H1 (cell line): Measurements from ENCODE around the gene ACOD1. TPM values are rescaled to one million over a fixed set of nuclear protein-coding genes. Genes with fewer than 3 reads are reported as not detected.
"Not testable (repeated sequence)": the region's sequence is repeated elsewhere in the genome, so short reads cannot be mapped to it uniquely, and the experiment has no call there.

Source experiments
- CTCF ChIA-PET: fragments of 300-600 bp; sonication (Branson Sonifier 250); formaldehyde crosslinking; loops from one replicate; lab custom pipeline; 2021; ENCODE audit not compliant: partially characterized antibody; lab: Charles Lee
- POLR2A ChIA-PET: fragments of 300-600 bp; sonication (Branson Sonifier 250); formaldehyde crosslinking; loops from one replicate; lab custom pipeline; 2021; ENCODE audit warnings: inconsistent platforms; ENCODE audit not compliant: partially characterized antibody; lab: Charles Lee
- DNase-seq, 2 experiments: peaks; one replicate each; pipeline versions ENCODE4 v3.0.0 to v3.0.0-alpha.2; 2010 to 2022; ENCODE audit warnings: low spot score in 2 of 2, low read depth in 1 of 2, mixed read lengths in 1 of 2
- FAIRE-seq: peaks from 2 replicates; lab custom pipeline; 2011; peaks lifted over from hg19 to GRCh38; lab: Jason Lieb, UNC
- H2AFZ ChIP-seq: 2 replicates; pipeline ENCODE4 v1.8.1; 2012; ENCODE audit warnings: low read length, inconsistent platforms
- H2AK5ac ChIP-seq: 2 replicates; pipeline ENCODE4 v1.6.1; 2013; ENCODE audit warnings: low read depth, low read length
- H2BK120ac ChIP-seq: replicated peaks from 2 replicates; pipeline ENCODE3; 2013; ENCODE audit warnings: low read depth, low read length, inconsistent platforms
- H2BK12ac ChIP-seq: 2 replicates; pipeline ENCODE4 v1.6.1; 2013; ENCODE audit warnings: low read depth, low read length
- H2BK15ac ChIP-seq: 2 replicates; pipeline ENCODE4 v1.6.1; 2013; ENCODE audit warnings: low read length
- H2BK20ac ChIP-seq: 2 replicates; pipeline ENCODE4 v1.6.1; 2013; ENCODE audit warnings: low read length
- H2BK5ac ChIP-seq: 2 replicates; pipeline ENCODE4 v1.6.1; 2013; ENCODE audit warnings: low read depth, low read length
- H3K14ac ChIP-seq: 2 replicates; pipeline ENCODE4 v1.6.1; 2013; ENCODE audit warnings: inconsistent platforms; ENCODE audit not compliant: insufficient read length
- H3K18ac ChIP-seq: 2 replicates; pipeline ENCODE4 v1.6.1; 2013; ENCODE audit warnings: low read length; ENCODE audit errors: extremely low read depth
- H3K23ac ChIP-seq: 2 replicates; pipeline ENCODE4 v1.6.1; 2013; ENCODE audit warnings: inconsistent platforms; ENCODE audit not compliant: insufficient read length
- H3K23me2 ChIP-seq: 2 replicates; pipeline ENCODE4 v1.6.1; 2013; ENCODE audit warnings: low read depth, low read length
- H3K27ac ChIP-seq: 2 replicates; pipeline ENCODE4 v1.6.1; 2011; ENCODE audit warnings: low read depth, low read length, inconsistent platforms
- H3K27me3 ChIP-seq, 4 experiments: replicated peaks in 1 of 4; 1 replicate in 1 of 4; 2 replicates in 3 of 4; pipeline versions ENCODE4 v1.6.1 to v1.8.1; 2011 to 2013; ENCODE audit warnings: low read length in 3 of 4, mild to moderate bottlenecking in 3 of 4, inconsistent platforms in 2 of 4, mixed read lengths in 2 of 4, moderate library complexity in 1 of 4; ENCODE audit not compliant: control insufficient read depth in 3 of 4, insufficient read depth in 3 of 4; ENCODE audit errors: extremely low read depth in 1 of 4
- H3K36me3 ChIP-seq, 4 experiments: 2 replicates each; pipeline versions ENCODE4 v1.6.1 to v1.8.1; 2011 to 2013; ENCODE audit warnings: mild to moderate bottlenecking in 4 of 4, low read length in 3 of 4, moderate library complexity in 2 of 4, control low read depth in 1 of 4, inconsistent platforms in 1 of 4; ENCODE audit not compliant: insufficient read depth in 4 of 4, control insufficient read depth in 2 of 4
- H3K4ac ChIP-seq: replicated peaks from 2 replicates; pipeline ENCODE3; 2013; ENCODE audit warnings: low read length, low read depth, mixed read lengths, inconsistent platforms; ENCODE audit not compliant: insufficient read length
- H3K4me1 ChIP-seq, 4 experiments: replicated peaks in 1 of 4; 1 replicate in 1 of 4; 2 replicates in 3 of 4; pipeline versions ENCODE4 v1.6.1 to v1.8.1; 2011 to 2013; ENCODE audit warnings: low read length in 3 of 4, inconsistent platforms in 2 of 4, mixed read lengths in 1 of 4; ENCODE audit not compliant: insufficient read depth in 4 of 4, control insufficient read depth in 3 of 4
- H3K4me2 ChIP-seq, 2 experiments: 2 replicates each; pipeline versions ENCODE4 v1.6.1 to v1.8.1; 2011 to 2013; ENCODE audit warnings: low read depth in 2 of 2, low read length in 2 of 2, control low read depth in 1 of 2, inconsistent platforms in 1 of 2, mild to moderate bottlenecking in 1 of 2; ENCODE audit not compliant: insufficient read depth in 1 of 2
- H3K4me3 ChIP-seq, 4 experiments: fragments of 200-600, 300-600 bp in 1 of 4; sonication (generic), shearing (Covaris generic), sonication (Bioruptor Twin) in 1 of 4; 2 replicates each; pipeline versions ENCODE4 v1.5.1 to v1.8.1; 2011 to 2016; ENCODE audit warnings: low read length in 4 of 4, low read depth in 3 of 4, control low read depth in 2 of 4, inconsistent platforms in 2 of 4, mild to moderate bottlenecking in 2 of 4, mixed read lengths in 1 of 4, moderate library complexity in 1 of 4; ENCODE audit not compliant: insufficient read depth in 2 of 4; ENCODE audit errors: extremely low read depth in 1 of 4
- H3K56ac ChIP-seq: replicated peaks from 2 replicates; pipeline ENCODE3; 2013; ENCODE audit warnings: low read depth, mild to moderate bottlenecking, mixed read lengths, low read length, inconsistent platforms; ENCODE audit not compliant: insufficient read length
- H3K79me1 ChIP-seq: 2 replicates; pipeline ENCODE4 v1.6.1; 2013; ENCODE audit warnings: low read depth, low read length, control low read depth
- H3K79me2 ChIP-seq, 2 experiments: 2 replicates each; pipeline versions ENCODE4 v1.6.1 to v1.8.1; 2012 to 2013; ENCODE audit warnings: low read length in 2 of 2, mild to moderate bottlenecking in 2 of 2, inconsistent platforms in 1 of 2; ENCODE audit not compliant: insufficient read depth in 2 of 2, control insufficient read depth in 1 of 2
- H3K9ac ChIP-seq, 4 experiments: replicated peaks in 1 of 4; 1 replicate in 1 of 4; 2 replicates in 3 of 4; pipeline versions ENCODE4 v1.6.1 to v1.8.1; 2011 to 2013; ENCODE audit warnings: low read depth in 3 of 4, low read length in 3 of 4, control low read depth in 2 of 4, mild to moderate bottlenecking in 2 of 4, moderate library complexity in 2 of 4, inconsistent platforms in 1 of 4; ENCODE audit errors: extremely low read depth in 1 of 4
- H3K9me3 ChIP-seq, 2 experiments: 2 replicates each; pipeline versions ENCODE4 v1.6.1 to v1.8.1; 2012 to 2013; ENCODE audit warnings: mild to moderate bottlenecking in 2 of 2, moderate library complexity in 2 of 2, control low read depth in 1 of 2, inconsistent platforms in 1 of 2, low read depth in 1 of 2, low read length in 1 of 2, mixed read lengths in 1 of 2; ENCODE audit not compliant: insufficient read depth in 2 of 2
- H4K20me1 ChIP-seq, 2 experiments: replicated peaks in 1 of 2; 2 replicates each; pipeline versions ENCODE3 to v1.8.1; 2011 to 2013; ENCODE audit warnings: inconsistent platforms in 2 of 2, low read length in 2 of 2, mild to moderate bottlenecking in 1 of 2; ENCODE audit not compliant: insufficient read depth in 2 of 2, control insufficient read depth in 1 of 2
- H4K5ac ChIP-seq: 2 replicates; pipeline ENCODE4 v1.6.1; 2013; ENCODE audit warnings: low read length, low read depth, mixed read lengths, inconsistent platforms; ENCODE audit not compliant: insufficient read length
- H4K8ac ChIP-seq: 2 replicates; pipeline ENCODE4 v1.8.0; 2013; ENCODE audit warnings: mild to moderate bottlenecking, moderate library complexity, low read length, inconsistent platforms; ENCODE audit not compliant: insufficient read depth; ENCODE audit errors: extremely low read depth
- H4K91ac ChIP-seq: replicated peaks from 2 replicates; pipeline ENCODE3; 2013; ENCODE audit warnings: low read length, mixed read lengths, inconsistent platforms; ENCODE audit not compliant: insufficient read length
- polyA plus RNA-seq, 7 experiments: library from polyadenylated mRNA; depleted of rRNA in 3 of 7; stranded (reverse) in 5 of 7; unstranded in 2 of 7; fragments of >200 nt in 5 of 7; fragments of 200-250 nt in 2 of 7; gene quantifications; 1 replicate in 5 of 7; 2 replicates in 1 of 7; 4 replicates in 1 of 7; pipeline versions ENCODE4 v1.2.1 to v1.2.3, GENCODE V29; 2011 to 2013; ENCODE audit warnings: missing spikeins in 2 of 7, mixed read lengths in 2 of 7
- total RNA-seq: library from RNA; stranded (reverse); fragmentation: NEBNext Ultra II Directional; extraction: Animal tissue kit (Norgen Biotek cat#: 25700); gene quantifications from 2 replicates; pipeline ENCODE4 v1.2.1, GENCODE V29; 2021

ACOD1 gene
- total and polyA plus RNA-seq, 2 of the 8 experiments (the other 6 are each of a cell fraction or from before 2014, with no cell fraction given) = not detected

GRCh38 chr13:76959734-76960133, 11.4 kb downstream of the ACOD1 start:
- H3K23me2 ChIP-seq, H2BK12ac ChIP-seq, H3K4ac ChIP-seq, H3K79me2 ChIP-seq, H3K27me3 ChIP-seq, H3K27ac ChIP-seq, H3K56ac ChIP-seq, H3K79me1 ChIP-seq, H3K18ac ChIP-seq, H4K8ac ChIP-seq, H2AK5ac ChIP-seq, H4K5ac ChIP-seq, H3K36me3 ChIP-seq, FAIRE-seq, H3K9ac ChIP-seq, H2BK120ac ChIP-seq, H4K91ac ChIP-seq, DNase-seq, H3K4me3 ChIP-seq, H2BK20ac ChIP-seq, H2AFZ ChIP-seq, H3K14ac ChIP-seq, CTCF ChIA-PET, H3K23ac ChIP-seq, H3K4me2 ChIP-seq, H3K4me1 ChIP-seq, H4K20me1 ChIP-seq, H2BK5ac ChIP-seq, H2BK15ac ChIP-seq, POLR2A ChIA-PET: not testable (repeated sequence)
- peaks cover 19% of the 10 kb centered on the region in 2 experiments for H3K9me3 ChIP-seq
